ENCODE measurements around the gene TALDO1. TPM values are rescaled to one million over a fixed set of nuclear protein-coding genes. Genes with fewer than 3 reads are reported as not detected.
A peak's percentile ranks its signal among the peaks of the same experiment; 100 is the strongest.

TALDO1 gene
- total RNA-seq, 2 experiments from 2014 or later: 249 to 293 TPM

DNA sequence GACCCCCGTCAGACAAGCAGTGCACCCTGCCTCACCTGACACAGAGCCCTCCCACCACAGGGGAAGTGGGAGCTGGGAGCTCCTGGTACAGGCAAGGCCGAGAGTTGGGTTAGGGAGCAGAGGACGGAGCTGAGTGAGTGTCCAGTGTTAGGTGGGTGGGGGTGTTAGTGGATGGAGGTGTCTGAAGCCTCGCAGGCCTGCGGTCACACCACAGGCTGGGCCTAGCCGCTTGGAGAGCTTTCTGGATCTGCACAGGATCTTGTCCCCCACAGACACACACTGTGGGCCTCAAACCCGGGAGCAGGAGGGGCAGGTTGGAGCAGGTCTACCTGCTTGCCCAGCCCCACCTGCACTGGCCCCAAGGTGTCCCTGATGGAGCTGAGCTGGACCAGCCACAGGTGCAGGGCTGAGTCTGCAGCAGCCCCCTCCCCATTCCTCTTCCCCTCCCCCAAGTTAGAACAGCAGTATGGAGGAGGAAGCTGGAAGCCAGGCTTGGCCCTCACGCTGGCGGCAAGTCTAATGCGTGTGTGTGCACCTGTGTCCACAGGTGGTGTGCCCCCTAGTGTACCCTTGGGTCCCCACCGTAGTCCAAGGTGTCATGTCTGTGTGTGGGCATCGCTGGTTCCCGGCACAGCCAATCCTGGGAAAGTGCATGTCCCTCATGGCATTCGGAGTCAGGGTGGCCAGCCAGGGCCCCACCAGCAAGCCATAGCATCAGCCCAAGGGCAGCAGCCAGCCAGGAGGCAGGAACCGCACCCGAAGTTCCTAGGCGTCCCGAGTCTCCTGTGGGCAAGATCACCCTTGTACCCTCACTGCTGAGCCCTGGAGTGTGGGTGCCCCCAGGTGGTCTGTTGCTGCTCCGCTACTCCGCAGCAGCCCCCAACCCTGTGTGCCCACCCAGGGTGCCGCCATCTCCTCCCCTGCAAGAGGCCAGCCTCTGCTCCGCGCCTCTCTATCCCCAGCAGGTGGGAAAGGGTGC, 32.0 kb downstream of the TALDO1 start:
- ATAC-seq: no peak
- CTCF ChIA-PET: no interaction called here
- no peaks in the 10 kb centered on the region for H3K9me3 Mint-ChIP-seq (ENCODE audit: low read depth)

GRCh38 chr11:779955-780532, 32.8 kb downstream of the TALDO1 start:
- CTCF ChIA-PET: no interaction called here
- no peaks in the 10 kb centered on the region for H3K9me3 Mint-ChIP-seq (ENCODE audit: low read depth)
- no peaks in the 10 kb centered on the region for H3K27me3 Mint-ChIP-seq
- ATAC-seq: no peak
- H3K36me3 Mint-ChIP-seq: peaks cover 5% of the 10 kb centered on the region
- H3K4me1 Mint-ChIP-seq: peaks cover 26% of the 10 kb centered on the region
- H3K27ac Mint-ChIP-seq: no peak overlapping the region
- no peak for DNase-seq
- no peak overlapping the region for H3K4me3 Mint-ChIP-seq

More for the DNA sequence above, 32.0 kb downstream of the TALDO1 start:
- Mint-ChIP-seq H3K27me3 (no peaks in the 10 kb centered on the region), H3K36me3 (peaks cover 3% of the 10 kb centered on the region), H3K27ac (no peak overlapping the region), H3K4me1 (peaks cover 32% of the 10 kb centered on the region), H3K4me3 (peak overlapping the region; percentile 26)
- no peak for DNase-seq

DNA sequence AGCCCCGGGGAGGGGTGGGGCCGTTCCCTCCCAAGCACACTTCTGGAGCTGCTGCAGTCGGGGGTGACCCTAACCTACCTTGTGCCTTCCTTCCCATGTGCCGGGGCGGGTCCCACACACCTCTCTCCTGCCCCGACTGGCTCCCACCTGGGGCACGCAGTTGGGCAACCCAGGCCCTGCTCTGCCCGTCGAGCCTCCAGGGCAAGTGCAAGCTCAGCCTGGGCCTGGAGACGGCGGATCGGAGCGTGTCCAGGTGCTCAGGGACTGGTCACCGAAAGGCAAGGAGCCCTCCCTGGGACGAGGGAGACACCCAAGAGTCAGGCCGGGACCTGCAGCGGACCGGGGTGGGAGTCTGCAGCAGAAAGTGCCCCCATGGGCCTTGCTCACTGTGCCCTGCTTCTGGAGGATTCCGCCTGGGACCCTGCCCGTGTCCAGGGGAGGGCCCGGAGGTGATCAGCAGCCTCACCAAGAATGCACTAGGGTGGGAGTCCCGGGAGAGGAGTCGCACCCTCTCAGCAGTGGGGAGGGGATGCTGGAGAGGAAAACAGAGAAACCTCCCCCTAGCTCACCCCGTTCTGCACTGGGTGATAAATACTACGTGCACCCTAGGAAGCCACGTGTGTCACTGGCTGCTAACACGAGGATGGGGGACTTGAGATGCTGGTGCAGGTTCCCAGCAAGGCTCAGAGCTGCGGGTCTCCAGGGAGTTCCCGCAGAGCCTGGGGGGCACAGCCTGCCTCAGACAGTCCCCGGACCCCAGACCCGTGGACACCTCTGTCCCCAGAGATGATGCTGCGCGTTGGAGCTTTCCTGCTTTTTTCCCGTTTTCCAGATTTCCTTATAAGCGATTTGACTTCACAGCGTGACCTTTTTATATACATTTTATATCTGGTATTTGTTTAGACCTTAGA, 35.3 kb downstream of the TALDO1 start:
- no peak for DNase-seq
- Mint-ChIP-seq H3K27me3 (no peaks in the 10 kb centered on the region), H3K9me3 (ENCODE audit: low read depth) (no peaks in the 10 kb centered on the region), H3K4me3 (no peak overlapping the region), H3K27ac (no peak overlapping the region), H3K36me3 (peaks cover 5% of the 10 kb centered on the region), H3K4me1 (peaks cover 13% of the 10 kb centered on the region)
- CTCF ChIA-PET: interaction anchor here (0.6 kb wide), 1 partner anchor 191 kb away, joined by 3 read pairs; no protein-coding TSS in a partner anchor
- no peak for ATAC-seq

- CTCF ChIA-PET: interaction anchor here (0.7 kb wide), 1 partner anchor 37 kb away, joined by 3 read pairs; the partner anchor contains the start of gene TALDO1
These were observed 36.3 kb downstream of the TALDO1 start for GRCh38 chr11:783581-784015.

DNA sequence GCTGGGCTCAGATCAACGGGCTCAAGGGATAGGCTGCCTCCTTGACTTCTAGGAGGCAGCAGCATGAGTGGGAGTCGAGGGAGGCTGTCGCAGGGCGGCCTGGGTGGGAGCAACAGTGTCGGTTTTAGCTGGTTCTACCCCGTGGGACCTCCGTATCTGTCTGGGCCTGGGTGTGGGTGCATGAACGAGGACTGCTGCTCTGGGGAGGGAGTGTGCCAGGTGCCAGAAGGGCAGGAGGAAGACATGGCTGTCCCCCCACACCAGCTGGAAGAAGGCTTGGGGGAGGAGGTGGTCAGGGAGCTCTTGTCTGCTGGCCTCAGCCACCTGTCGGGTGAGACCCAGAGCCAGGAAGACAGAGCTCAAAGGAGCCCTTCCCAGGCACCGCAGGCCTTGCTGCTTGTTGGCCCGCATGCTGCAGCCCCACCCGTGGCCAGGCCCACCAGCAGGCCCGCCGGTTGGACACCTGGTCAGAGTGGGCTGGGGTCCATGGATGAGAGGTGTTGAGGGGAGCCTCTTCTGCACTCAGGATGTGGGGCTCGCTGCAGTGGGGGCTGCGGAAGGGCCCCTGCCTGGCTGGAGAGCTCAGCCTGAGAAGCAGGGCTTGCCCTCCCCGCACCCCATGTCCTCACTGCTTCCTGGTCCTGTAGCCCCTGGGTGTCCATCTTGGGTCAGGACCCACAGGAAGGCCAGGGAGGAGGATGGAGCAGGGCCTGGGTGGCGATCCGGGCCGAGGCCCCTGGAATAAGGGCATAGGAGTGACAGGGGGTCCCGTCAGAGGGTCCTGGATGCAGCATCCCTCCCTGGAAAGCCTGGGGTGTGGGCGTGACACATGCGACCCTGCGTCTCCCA, 39.2 kb downstream of the TALDO1 start:
- no peak overlapping the region for H3K4me3 Mint-ChIP-seq
- CTCF ChIA-PET: interaction anchor here (1.0 kb wide), 1 partner anchor 9 kb away, joined by 3 read pairs; no protein-coding TSS in a partner anchor
- H3K27me3 Mint-ChIP-seq: no peaks in the 10 kb centered on the region
- H3K27ac Mint-ChIP-seq: no peak overlapping the region
- DNase-seq: no peak
- no peaks in the 10 kb centered on the region for H3K9me3 Mint-ChIP-seq (ENCODE audit: low read depth)
- no peak for ATAC-seq
- peaks cover 2% of the 10 kb centered on the region for H3K36me3 Mint-ChIP-seq
- peaks cover 13% of the 10 kb centered on the region for H3K4me1 Mint-ChIP-seq

More at GRCh38 chr11:783581-784015, 36.3 kb downstream of the TALDO1 start:
- Mint-ChIP-seq H3K4me3 (no peak overlapping the region), H3K4me1 (peaks cover 15% of the 10 kb centered on the region), H3K27me3 (no peaks in the 10 kb centered on the region), H3K9me3 (ENCODE audit: low read depth) (no peaks in the 10 kb centered on the region), H3K36me3 (peaks cover 5% of the 10 kb centered on the region), H3K27ac (no peak overlapping the region)
- ATAC-seq (no peak), DNase-seq (no peak)

GRCh38 chr11:787084-787675, 39.9 kb downstream of the TALDO1 start:
- H3K36me3 Mint-ChIP-seq: peaks cover 2% of the 10 kb centered on the region
- no peak overlapping the region for H3K4me3 Mint-ChIP-seq
- H3K4me1 Mint-ChIP-seq: peaks cover 13% of the 10 kb centered on the region
- DNase-seq (no peak), ATAC-seq (no peak)
- no peaks in the 10 kb centered on the region for H3K9me3 Mint-ChIP-seq (ENCODE audit: low read depth)
- H3K27me3 Mint-ChIP-seq: no peaks in the 10 kb centered on the region
- H3K27ac Mint-ChIP-seq: no peak overlapping the region
- CTCF ChIA-PET: interaction anchor here (1.0 kb wide), 1 partner anchor 10 kb away, joined by 3 read pairs; no protein-coding TSS in a partner anchor

GRCh38 chr11:788009-788640, 40.9 kb downstream of the TALDO1 start:
- CTCF ChIA-PET: no interaction called here
- no peak for DNase-seq
- Mint-ChIP-seq H3K27me3 (no peaks in the 10 kb centered on the region), H3K4me3 (no peak overlapping the region), H3K36me3 (peaks cover 2% of the 10 kb centered on the region), H3K9me3 (ENCODE audit: low read depth) (no peaks in the 10 kb centered on the region), H3K4me1 (peaks cover 13% of the 10 kb centered on the region), H3K27ac (no peak overlapping the region)
- no peak for ATAC-seq

DNA sequence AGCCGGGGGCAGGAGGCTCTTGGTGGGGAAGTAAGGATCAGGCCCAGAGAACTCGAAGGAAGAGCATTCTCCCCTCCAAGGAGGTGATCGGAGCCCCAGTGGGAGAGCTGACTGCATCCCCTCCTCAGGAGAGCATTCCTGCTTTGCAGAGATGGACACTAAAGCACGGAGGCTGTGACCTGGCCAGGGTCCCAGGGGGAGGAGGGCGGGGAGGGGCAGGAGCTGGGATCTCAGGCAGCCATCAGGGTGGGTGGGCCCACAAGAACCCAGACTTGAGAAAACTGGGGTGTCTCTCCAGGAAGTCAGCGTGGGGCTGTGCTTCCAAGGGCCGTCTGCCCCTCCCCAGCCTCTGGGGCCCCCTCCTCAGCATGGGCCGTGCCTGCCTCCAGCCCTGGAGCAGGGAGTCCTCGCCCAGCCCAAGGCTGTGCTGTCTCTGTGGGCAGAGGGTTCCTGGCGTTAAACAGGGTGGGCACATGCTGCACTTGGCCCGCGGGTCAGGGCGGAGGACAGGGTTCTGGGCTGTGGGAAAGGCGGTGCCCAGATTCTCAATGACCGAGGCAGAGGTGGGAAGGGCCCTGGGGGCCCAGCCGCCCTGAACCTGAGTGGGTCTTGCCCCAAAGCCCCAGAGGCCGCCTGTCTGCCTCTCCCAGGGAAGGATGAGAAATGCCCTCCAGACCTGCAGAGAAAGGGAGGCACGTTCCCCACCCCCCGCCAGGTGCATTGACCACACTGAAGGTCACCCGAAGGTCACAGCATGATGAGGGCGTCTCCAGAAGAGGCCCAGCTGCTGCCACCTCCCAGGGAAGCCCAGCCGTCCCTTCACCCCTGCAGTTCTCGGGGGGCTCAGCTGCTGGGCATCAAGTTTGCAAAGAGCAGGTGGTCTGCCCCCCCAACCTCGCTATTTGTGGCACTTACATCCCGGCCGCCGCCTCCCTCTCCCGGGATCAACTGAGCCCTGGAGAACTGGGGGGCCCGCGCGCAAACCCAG, 42.0 kb downstream of the TALDO1 start:
- peak overlapping the region; percentile 48 for H3K4me3 Mint-ChIP-seq
- no peaks in the 10 kb centered on the region for H3K27me3 Mint-ChIP-seq
- CTCF ChIA-PET: interaction anchor here (1.0 to 1.2 kb wide), 2 partner anchors 10 to 62 kb away, joined by 4 read pairs; no protein-coding TSS in a partner anchor
- ATAC-seq (peak; percentile 2), DNase-seq (no peak)
- H3K4me1 Mint-ChIP-seq: peaks cover 15% of the 10 kb centered on the region
- peaks cover 2% of the 10 kb centered on the region for H3K36me3 Mint-ChIP-seq
- no peaks in the 10 kb centered on the region for H3K9me3 Mint-ChIP-seq (ENCODE audit: low read depth)
- no peak overlapping the region for H3K27ac Mint-ChIP-seq

DNA sequence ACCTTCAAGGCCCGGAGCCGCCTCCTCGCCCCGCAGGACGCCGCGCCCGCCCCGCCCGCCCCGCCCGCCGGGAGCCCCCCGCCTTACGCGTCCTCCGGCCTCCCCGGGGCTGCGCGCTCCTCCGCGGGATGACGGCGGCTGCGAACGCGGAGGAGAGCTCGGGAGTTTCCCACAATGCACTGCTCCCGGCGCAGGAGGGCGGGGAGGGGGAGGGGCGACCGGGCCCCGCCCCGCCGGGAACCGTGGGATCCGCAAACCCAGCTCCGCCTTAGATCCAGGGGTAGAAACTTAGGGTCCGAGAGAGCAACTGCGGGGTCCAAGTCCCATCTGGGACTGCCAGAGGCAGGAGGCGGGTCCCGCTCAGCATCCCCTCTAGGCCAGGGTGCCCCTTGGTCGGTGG, 42.7 kb downstream of the TALDO1 start, which contains the start of gene CEND1:
Gene CEND1, minus strand, starts transcription at position 148 of the 400 bp plus-strand sequence. CDS start 1,514 bp downstream, outside the sequence.
- Mint-ChIP-seq H3K27me3 (no peaks in the 10 kb centered on the region), H3K36me3 (peaks cover under 1% of the 10 kb centered on the region), H3K27ac (no peak within 1 kb of the TSS), H3K4me1 (peaks cover 17% of the 10 kb centered on the region), H3K9me3 (ENCODE audit: low read depth) (no peaks in the 10 kb centered on the region), H3K4me3 (peak within 1 kb of the TSS; percentile 48)
- DNase-seq (peak; percentile 67), ATAC-seq (peak; percentile 52)
- CTCF ChIA-PET: interaction anchor here (1.0 to 1.2 kb wide), 2 partner anchors 9 to 63 kb away, joined by 4 read pairs; no protein-coding TSS in a partner anchor

DNA sequence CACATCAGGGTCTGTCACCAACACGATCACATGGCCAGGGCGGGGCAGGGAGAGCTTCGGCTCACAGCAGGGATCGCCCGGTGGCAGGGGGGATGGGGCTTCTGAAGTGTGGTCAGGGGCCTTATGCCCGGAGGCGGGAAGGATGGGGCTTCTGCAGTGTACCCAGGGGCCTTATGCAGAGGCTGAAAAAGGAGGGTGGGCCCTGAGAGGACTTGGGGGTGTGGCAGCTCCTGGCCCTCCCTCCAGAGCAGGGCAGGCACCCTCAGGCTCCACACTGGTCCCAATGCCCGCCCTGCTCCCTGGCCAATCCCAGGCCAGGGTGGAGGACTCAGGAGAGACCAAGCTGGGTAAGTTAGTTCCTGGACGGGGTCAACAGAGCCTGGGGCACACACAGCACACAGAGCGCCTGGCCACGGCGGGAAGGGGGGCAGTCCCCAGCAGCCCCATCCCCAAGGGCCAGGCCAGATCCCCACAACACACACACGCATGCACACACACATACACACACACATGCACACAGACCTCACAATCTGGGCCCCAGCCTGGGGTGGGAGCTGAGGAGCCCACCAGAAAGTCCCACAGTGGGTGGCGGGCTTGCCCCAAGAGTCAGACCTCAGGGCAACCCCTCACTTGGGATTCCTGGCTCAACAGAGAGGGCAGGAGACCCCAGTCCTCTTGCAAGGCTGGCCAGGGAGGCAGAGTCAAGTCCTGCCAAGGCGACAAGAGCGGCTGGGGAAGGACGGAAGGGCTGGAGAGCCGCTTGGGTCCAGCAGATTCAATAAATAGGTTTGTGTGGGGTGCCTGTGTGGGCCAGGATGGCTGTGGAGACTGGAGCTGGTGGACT, 43.7 kb downstream of the TALDO1 start:
- no peak for ATAC-seq
- CTCF ChIA-PET: interaction anchor here (1.2 kb wide), 1 partner anchor 8 kb away, joined by 4 read pairs; no protein-coding TSS in a partner anchor

More for the DNA sequence above, 43.7 kb downstream of the TALDO1 start:
- Mint-ChIP-seq H3K36me3 (peaks cover under 1% of the 10 kb centered on the region), H3K27ac (no peak overlapping the region), H3K4me1 (peaks cover 17% of the 10 kb centered on the region), H3K27me3 (no peaks in the 10 kb centered on the region), H3K4me3 (no peak overlapping the region), H3K9me3 (ENCODE audit: low read depth) (no peaks in the 10 kb centered on the region)
- DNase-seq: no peak

Measured in activated CD8-positive, alpha-beta memory T cell treated with anti-CD3 and anti-CD28 coated beads, Interleukin-2, amount 10 ng/mL, durations not matched to agents 7 days and 5 days (primary cell).